CD4-positive, alpha-beta T cell (primary cell): ENCODE data around the gene CEP170. TPM values are rescaled to one million over a fixed set of nuclear protein-coding genes. Genes with fewer than 3 reads are reported as not detected.

ENCODE experiments used
- ATAC-seq: fragments of 200-7000 bp; cut with Tn5 transposase; one replicate; pipeline ENCODE4 v1.10.0; 2022; ENCODE audit warnings: mild to moderate bottlenecking; ENCODE audit not compliant: poor library complexity
- CTCF ChIA-PET: fragments of 350-600 bp; sonication (Branson Sonifier 250); formaldehyde crosslinking; loops from one replicate; lab custom pipeline; 2021; ENCODE audit warnings: antibody characterized with exemption, inconsistent platforms; lab: Charles Lee
- POLR2A ChIA-PET: fragments of 350-600 bp; sonication (Branson Sonifier 250); formaldehyde crosslinking; loops from one replicate; lab custom pipeline; 2021; ENCODE audit warnings: antibody characterized with exemption, inconsistent platforms; lab: Charles Lee
- DNase-seq, 14 experiments: peaks; one replicate each; pipeline ENCODE4 v3.0.0-alpha.2; 2013 to 2020; ENCODE audit warnings: mixed read lengths in 2 of 14
- H3K27ac ChIP-seq, 2 donors: one replicate each; pipeline versions ENCODE4 v1.5.1 to v1.7.0; 2013; ENCODE audit warnings: low read length in 2 of 2, low read depth in 1 of 2, mild to moderate bottlenecking in 1 of 2
- H3K27me3 ChIP-seq, 2 experiments: 1 replicate in 1 of 2; 2 replicates in 1 of 2; pipeline versions ENCODE4 v1.6.1 to v1.7.0; 2013; ENCODE audit warnings: low read length in 2 of 2, control low read depth in 1 of 2, mild to moderate bottlenecking in 1 of 2, moderate library complexity in 1 of 2; ENCODE audit not compliant: insufficient read depth in 2 of 2, control insufficient read depth in 1 of 2
- H3K36me3 ChIP-seq: one replicate; pipeline ENCODE4 v1.6.1; 2013; ENCODE audit warnings: low read length, control low read depth; ENCODE audit not compliant: insufficient read depth
- H3K4me1 ChIP-seq: one replicate; pipeline ENCODE4 v1.6.1; 2013; ENCODE audit warnings: low read length, control low read depth; ENCODE audit not compliant: insufficient read depth
- H3K4me3 ChIP-seq: one replicate; pipeline ENCODE4 v1.5.1; 2013; ENCODE audit warnings: mild to moderate bottlenecking, low read length, moderate library complexity
- H3K9me3 ChIP-seq, 2 experiments: 1 replicate in 1 of 2; 2 replicates in 1 of 2; pipeline versions ENCODE4 v1.6.1 to v1.7.0; 2013; ENCODE audit warnings: low read length in 2 of 2, mild to moderate bottlenecking in 2 of 2, control low read depth in 1 of 2, moderate library complexity in 1 of 2; ENCODE audit not compliant: control insufficient read depth in 1 of 2, insufficient read depth in 1 of 2
- H3K27ac Mint-ChIP-seq: one replicate; pipeline ENCODE4 v1.8.0; 2020; ENCODE audit warnings: mixed read lengths
- H3K27me3 Mint-ChIP-seq: one replicate; pipeline ENCODE4 v1.8.0; 2021; ENCODE audit warnings: mixed read lengths
- H3K36me3 Mint-ChIP-seq: one replicate; pipeline ENCODE4 v1.8.0; 2021; ENCODE audit warnings: low read depth, mixed read lengths
- H3K4me1 Mint-ChIP-seq: one replicate; pipeline ENCODE4 v1.8.0; 2021; ENCODE audit warnings: low read depth, mixed read lengths
- H3K4me3 Mint-ChIP-seq: one replicate; pipeline ENCODE4 v1.8.0; 2020; ENCODE audit warnings: mild to moderate bottlenecking, mixed read lengths
- H3K9me3 Mint-ChIP-seq: one replicate; pipeline ENCODE4 v1.8.0; 2020; ENCODE audit warnings: mixed read lengths
- CTCF ChIP-seq: fragments of 200-600 bp; IDR thresholded peaks from one replicate; pipeline ENCODE4 v1.8.0; 2022; ENCODE audit warnings: antibody characterized with exemption, mild to moderate bottlenecking
- intact Hi-C, 2 experiments: fragments of 100-400 bp; cut with DNase I in 1 of 2; cut with micrococcal nuclease in 1 of 2; formaldehyde crosslinking; loops; one replicate each; pipeline versions ENCODE4 v1.15.1 to v1.9.0; 2023 to 2025; cut with DNase I, micrococcal nuclease
- total RNA-seq, 174 experiments: library from RNA in 2 of 174; stranded (reverse) in 2 of 174; gene quantifications; one replicate each; pipeline ENCODE4 v1.2.3 and lab custom pipeline; 2021 to 2026

Gene CEP170
- total RNA-seq, 2 experiments from 2014 or later = 34.7 to 38.2 TPM

GRCh38 chr1:243280571-243281129, 25.6 kb upstream of the CEP170 start:
- H3K27me3 Mint-ChIP-seq = no peaks in the 10 kb centered on the region
- Histone ChIP-seq H3K4me1 (no peaks in the 10 kb centered on the region), H3K9me3 (peaks cover 0 to 8% of the 10 kb centered on the region in 2 experiments), H3K27me3 (no peaks in the 10 kb centered on the region), H3K27ac (no peak overlapping the region), H3K36me3 (peaks cover 26% of the 10 kb centered on the region), H3K4me3 (no peak overlapping the region)
- DNase-seq = no peak
- ChIA-PET POLR2A (no interaction called here), CTCF (no interaction called here)
- no peak overlapping the region for H3K27ac Mint-ChIP-seq
- peaks cover 2% of the 10 kb centered on the region for H3K9me3 Mint-ChIP-seq
- H3K4me1 Mint-ChIP-seq = peaks cover 10% of the 10 kb centered on the region
- intact Hi-C loops = no loop called here
- H3K4me3 Mint-ChIP-seq = no peak overlapping the region
- peaks cover 83% of the 10 kb centered on the region for H3K36me3 Mint-ChIP-seq
- TF ChIP-seq CTCF = no peak
- no peak for ATAC-seq

DNA sequence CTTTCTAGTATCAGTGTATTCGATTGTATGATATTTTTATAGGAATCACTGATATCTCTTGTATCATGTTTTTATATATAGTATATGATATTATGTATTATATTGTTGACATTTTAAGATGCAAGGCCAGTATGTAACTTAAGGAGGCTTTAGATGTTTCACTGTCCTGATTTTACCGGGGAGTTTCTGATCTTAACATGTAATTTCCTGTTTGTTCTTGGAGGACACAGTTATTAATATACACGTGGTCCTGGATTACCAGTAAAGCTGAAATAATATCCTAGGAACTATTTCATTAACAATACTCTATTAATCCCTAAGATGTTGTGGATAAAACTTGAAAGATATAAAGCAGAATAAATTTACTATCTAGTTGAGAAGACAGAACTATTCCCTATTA, 20.2 kb upstream of the CEP170 start:
- Mint-ChIP-seq H3K27ac (no peak overlapping the region), H3K36me3 (peaks cover 82% of the 10 kb centered on the region), H3K4me1 (peaks cover 3% of the 10 kb centered on the region), H3K4me3 (no peak overlapping the region), H3K27me3 (no peaks in the 10 kb centered on the region), H3K9me3 (peaks cover 2% of the 10 kb centered on the region)
- no peaks in the 10 kb centered on the region for H3K27me3 ChIP-seq
- ChIA-PET CTCF (interaction anchor here (0.6 kb wide), 1 partner anchor 158 kb away, joined by 3 read pairs; no protein-coding TSS in a partner anchor), POLR2A (interaction anchor here (0.6 to 2.7 kb wide), 2 partner anchors 19 to 1742 kb away, joined by 4 to 11 read pairs; partner anchors contain the start of genes CEP170 and SDCCAG8)
- peaks cover 28% of the 10 kb centered on the region for H3K36me3 ChIP-seq
- DNase-seq (no peak), ATAC-seq (no peak)
- no peak overlapping the region for H3K4me3 ChIP-seq
- TF ChIP-seq CTCF = no peak
- no peaks in the 10 kb centered on the region for H3K9me3 ChIP-seq
- no peak overlapping the region for H3K27ac ChIP-seq
- intact Hi-C loops = no loop called here
- no peaks in the 10 kb centered on the region for H3K4me1 ChIP-seq

- DNase-seq (no peak), ATAC-seq (no peak)
- H3K27me3 ChIP-seq = no peaks in the 10 kb centered on the region
- H3K36me3 Mint-ChIP-seq = peaks cover 80% of the 10 kb centered on the region
- H3K27me3 Mint-ChIP-seq = no peaks in the 10 kb centered on the region
- H3K4me3 ChIP-seq = no peak overlapping the region
- H3K27ac ChIP-seq = no peak overlapping the region
- CTCF ChIA-PET = no interaction called here
- no peak overlapping the region for H3K27ac Mint-ChIP-seq
- H3K4me1 Mint-ChIP-seq = peaks cover 11% of the 10 kb centered on the region
- H3K4me1 ChIP-seq = no peaks in the 10 kb centered on the region
- no peak for TF ChIP-seq CTCF
- POLR2A ChIA-PET = interaction anchor here (0.5 kb wide), 1 partner anchor 1285 kb away, joined by 3 read pairs; no protein-coding TSS in a partner anchor
- peaks cover 28% of the 10 kb centered on the region for H3K36me3 ChIP-seq
- peaks cover 2% of the 10 kb centered on the region for H3K9me3 Mint-ChIP-seq
- H3K4me3 Mint-ChIP-seq = no peak overlapping the region
- H3K9me3 ChIP-seq = no peaks in the 10 kb centered on the region
- intact Hi-C loops = no loop called here
Measured at GRCh38 chr1:243273945-243274344, 18.9 kb upstream of the CEP170 start.
